GM18526 (cell line): Measurements from ENCODE around the gene ZBTB5.

ENCODE experiments used
- POLR2A ChIP-seq: IDR thresholded peaks from 3 replicates; pipeline ENCODE4 v1.6.1; 2011; ENCODE audit not compliant: insufficient read length; ENCODE audit errors: extremely low read depth

ZBTB5 gene

DNA sequence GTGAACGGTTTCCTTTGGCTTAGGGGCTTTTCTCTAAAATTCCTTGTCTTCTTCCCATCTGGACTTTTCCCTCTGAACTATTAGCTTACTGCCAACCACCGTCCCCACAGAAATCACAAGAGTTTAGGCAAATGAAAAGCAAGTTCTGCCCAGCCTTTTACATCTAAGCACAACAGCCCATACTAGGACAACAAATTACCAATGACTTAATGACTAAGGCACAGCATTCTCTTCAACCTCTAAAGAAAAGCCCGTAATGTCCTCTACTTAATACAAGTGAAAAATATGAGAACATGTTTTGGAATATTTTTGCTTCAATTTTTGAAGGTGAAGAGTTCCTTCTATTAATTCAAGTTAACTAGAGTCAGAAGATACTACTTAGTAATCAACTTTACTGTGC is 1.2 kb downstream of the ZBTB5 start:
- TF ChIP-seq POLR2A: no peak

DNA sequence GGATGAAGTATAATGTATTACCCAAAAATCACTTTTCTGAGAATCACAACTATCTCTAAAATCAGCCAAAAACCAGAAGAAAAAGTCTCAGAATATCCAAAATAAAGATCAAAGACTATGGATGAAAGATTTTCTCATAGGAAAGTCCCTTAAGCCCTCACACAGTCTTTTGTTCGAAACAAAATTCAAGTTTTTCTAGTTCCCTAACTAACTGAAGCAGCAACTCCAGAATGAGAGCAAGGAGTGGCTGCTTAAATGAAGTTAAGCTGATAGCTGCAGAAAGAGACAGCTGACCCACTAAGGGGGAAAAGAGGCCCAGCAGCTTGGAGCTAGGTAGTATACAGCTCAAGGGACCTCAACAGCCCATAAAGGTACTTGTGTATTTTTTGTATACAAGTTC is 8.4 kb downstream of the ZBTB5 start:
- no peak for TF ChIP-seq POLR2A

DNA sequence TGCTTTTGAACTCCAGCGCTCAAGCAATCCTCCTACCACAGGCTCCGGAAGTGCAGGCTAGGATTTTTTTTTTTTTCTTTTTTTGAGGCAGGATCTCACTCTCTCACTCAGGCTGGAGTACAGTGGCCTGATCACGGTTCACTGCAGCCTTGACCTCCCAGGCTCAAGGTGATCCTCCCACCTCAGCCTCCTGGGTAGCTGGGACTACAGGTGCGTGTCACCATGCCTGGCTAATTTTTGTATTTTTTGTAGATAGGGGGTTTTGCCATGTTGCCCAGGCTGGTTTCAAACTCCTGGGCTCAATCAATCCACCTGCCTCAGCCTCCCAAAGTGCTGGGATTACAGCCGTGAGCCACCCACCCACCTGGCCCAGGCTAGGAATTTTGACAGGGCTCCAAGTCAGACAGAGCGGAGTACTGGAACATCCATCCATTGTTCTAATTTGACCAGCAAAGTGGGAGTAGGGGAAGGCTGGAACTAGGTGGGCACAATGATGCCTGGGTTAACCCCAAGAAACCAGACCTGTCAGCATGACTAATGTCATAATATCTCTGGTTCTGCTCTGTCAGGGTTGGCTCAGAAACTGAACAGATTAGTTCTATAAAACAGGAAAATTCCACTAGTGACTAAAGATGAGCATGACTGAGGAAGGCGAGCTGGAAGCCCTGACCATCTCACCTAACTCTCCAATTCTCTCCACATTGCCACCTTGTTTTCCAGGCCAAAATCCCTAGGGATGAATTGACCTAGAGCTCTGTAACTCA is 9.2 kb downstream of the ZBTB5 start:
- no peak for TF ChIP-seq POLR2A

DNA sequence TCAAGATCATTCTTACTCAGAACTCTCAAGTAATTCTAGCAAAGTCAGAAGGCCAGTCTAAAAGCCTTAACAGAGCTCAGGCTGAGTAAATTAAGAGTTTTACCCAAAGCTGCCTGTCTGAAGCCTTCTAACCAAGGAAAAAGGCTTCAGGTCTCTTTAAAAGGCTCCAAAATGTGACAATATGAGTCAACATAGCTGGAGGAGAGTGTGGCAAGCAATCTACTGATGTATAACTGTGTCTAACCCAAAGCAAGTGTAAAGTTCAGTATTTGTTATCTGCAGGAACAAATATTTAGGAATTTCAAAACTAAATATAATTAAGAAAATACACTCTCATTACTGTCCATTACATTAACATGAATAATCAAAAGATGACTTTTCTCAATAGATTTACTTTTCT is 11.0 kb downstream of the ZBTB5 start:
- TF ChIP-seq POLR2A: no peak

DNA sequence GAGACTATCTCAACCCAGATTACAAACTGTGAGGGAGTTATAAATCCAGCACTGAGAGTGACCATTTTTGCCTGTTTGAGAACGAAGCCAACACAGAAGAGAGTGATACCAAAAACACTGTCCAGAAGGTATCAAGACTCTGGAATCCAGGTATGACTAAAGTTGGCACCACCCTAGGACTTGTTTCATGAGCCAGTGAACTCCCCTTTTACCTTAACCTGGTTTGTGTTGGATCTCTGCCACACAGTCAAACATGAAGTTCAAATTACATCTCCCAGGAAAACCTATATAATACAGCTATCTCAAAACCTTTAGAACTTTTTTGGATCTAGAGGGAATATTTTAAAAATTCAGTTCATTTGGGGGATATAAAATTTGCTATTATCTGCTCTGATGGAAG is 11.4 kb downstream of the ZBTB5 start:
- no peak for TF ChIP-seq POLR2A

DNA sequence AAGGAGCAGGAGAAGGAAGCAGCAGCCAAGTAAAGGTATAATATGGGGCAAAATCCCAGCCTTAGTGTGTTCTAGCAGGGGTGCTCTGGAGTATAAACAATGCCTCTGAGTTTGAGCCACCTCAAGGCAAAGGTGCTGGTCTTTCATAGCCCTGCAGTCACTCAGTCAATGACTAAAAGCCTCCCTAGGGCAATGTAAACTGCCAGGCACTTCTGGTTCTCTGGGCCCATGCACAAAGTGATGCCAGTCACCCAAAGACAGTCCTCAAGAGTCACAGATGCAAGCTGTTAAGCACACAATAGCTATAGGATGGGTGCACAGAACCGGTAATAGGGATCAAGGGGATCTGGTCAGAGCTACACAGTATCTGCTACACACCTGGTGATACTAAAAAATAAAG is 12.6 kb downstream of the ZBTB5 start:
- no peak for TF ChIP-seq POLR2A

DNA sequence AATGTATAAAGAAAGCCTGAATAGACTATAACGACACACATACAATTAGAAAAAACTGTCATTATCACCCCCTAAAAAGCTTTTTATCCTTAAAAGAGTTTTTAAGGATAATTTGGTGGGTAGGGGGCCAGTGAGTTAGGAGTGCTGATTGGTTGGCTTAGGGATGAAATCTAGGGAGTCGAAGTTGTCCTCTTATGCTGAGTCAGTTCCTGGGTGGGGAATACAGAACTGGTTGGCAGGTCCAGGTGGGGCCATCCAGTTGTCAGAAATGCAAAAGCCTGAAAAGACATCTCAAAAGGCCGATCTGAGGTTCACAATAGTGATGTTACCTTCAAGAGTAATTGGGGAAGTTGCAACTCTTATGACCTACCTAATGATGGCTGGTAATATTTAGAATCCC is 13.6 kb downstream of the ZBTB5 start:
- no peak for TF ChIP-seq POLR2A

DNA sequence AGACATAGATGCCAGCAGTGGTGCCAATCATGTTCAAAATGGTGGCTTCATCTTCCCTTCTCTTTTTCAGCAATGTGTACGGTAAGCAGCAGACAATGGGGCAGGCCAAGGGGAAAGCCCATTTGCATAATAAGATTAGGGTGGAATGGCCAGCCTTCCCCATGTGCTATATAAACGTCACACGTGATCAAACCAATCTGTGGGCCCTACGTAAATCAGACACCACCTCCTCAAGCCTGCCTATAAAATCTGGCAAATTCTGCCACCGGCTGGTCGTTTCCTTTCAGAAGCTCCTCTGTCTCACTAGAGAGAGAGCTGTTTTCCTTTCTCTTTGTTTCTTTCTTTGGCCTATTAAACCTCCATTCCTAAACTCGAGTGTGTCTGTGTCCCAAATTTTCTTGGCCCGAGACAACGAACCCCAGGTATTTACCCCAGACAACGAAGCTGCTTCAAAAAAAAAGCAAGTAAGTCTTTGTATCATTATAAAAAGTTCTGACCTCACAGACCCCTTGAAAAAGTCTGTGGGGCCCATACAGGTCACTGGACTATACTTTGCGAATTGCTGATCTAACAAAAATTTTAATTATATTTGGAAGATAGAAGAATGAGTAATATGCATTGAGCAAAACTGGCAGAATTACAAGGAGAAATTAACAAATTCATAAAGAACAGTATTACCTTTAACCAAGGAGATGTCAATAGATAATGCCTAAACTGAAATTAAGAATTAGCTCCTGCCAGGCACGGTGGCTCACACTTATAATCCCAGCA is 15.2 kb downstream of the ZBTB5 start:
- TF ChIP-seq POLR2A: no peak

DNA sequence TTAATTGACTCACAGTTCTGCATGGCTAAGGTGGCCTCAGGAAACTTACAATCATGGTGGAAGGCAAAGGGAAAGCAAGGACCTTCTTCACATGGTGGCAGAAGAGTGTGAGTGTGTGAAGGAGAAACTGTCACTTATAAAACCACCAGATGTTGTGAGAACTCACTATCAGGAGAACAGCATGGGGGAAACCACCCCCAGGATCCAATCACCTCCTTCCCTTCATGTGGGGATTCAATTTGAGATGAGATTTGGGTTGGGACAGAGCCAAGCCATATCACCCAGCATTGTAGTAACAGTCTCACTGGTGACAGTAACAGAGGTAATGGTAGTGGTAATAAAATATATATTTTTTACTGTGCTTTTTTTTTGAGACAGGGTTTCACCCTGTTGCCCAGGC is 18.1 kb downstream of the ZBTB5 start:
- TF ChIP-seq POLR2A: no peak

DNA sequence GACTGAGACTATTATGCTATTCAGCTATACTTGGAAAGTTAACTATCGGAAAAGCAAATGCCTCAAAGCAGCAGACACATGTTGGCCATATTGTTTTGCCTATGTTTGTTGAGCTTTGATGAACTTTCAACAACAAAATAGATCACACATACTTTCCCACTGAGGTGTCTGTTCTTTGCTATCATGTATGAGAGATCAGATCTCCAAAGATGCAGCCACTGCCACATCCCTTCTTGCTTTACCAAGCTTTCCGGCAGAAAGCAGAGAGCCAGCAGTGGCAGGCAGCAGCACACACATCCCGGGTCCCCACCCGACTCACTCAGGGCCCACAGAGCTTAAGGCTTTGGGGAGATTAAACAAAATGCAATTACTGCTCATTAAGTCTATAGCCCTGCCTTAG is 18.8 kb downstream of the ZBTB5 start:
- TF ChIP-seq POLR2A: no peak

DNA sequence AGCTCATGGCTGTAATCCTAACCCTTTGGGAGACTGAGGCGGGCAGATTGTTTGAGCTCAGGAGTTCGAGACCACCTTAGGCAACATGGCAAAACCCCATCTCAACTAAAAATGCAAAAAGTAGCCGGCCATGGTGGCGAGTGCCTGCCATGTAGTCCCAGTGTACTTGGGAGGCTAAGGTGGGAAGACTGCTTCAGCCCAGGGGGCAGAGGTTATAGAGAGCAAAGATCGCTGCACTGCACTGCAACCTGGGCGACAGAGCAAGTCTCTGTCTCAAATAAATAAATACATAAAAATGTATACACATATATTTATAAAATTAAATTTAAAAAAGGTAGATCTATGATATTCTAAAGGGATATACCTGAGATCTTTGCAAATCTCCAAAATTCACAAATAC is 19.4 kb downstream of the ZBTB5 start:
- no peak for TF ChIP-seq POLR2A

DNA sequence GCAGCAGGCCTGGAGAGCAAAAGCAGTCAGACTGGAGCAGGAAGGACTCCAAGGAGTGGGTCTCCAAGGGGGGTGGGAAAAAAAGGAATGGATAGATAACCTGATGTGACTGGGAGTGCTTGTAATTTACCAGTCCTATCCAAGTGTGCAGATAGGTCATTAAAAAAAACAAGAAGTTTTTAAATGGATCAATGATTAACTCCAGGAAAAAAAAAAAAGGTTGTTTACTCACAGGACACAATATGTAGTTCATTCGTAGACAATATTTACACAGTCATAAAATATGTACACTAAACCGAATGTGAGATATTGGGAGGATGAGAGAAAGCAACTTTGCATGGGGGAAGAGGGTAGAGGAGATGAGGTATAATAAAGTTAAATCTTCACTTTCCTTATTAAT is 20.4 kb downstream of the ZBTB5 start:
- no peak for TF ChIP-seq POLR2A

DNA sequence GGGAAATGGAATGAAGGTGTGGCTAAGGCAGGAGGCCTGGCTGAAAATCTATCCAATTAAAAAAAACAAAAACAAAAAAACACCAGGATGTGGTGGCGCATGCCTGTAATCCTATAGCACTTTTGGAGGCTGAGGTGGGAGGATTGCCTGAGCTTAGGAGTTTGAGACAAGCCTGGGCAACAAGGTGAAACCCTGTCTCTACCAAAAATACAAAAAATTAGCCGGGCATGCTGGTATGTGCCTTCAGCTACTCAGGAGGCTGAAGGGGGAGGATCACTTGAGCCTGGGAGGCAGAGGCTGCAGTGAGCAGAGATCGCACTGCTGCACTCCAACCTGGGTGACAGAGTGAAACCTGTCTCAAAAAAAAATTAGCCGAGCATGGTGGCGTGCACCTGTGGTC is 21.7 kb downstream of the ZBTB5 start:
- TF ChIP-seq POLR2A: no peak

DNA sequence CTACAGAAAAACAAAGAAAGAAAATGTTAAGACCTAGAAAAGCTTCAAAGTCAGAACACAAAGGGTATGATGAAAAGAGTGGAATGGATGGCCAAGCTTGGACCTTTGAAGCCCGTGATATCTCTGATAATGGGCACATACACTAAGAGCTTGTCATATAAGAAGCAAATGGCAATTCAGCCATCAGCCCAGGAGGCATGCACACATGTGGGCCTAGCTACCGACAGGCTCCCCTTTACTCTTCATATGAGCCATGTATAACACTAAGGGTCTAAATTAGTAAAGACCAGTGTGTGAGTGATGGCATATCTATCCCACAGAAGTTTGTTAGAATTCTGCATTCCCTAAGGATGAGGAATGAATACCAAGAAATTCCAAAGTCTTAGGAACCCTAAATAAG is 22.7 kb downstream of the ZBTB5 start:
- TF ChIP-seq POLR2A: no peak

DNA sequence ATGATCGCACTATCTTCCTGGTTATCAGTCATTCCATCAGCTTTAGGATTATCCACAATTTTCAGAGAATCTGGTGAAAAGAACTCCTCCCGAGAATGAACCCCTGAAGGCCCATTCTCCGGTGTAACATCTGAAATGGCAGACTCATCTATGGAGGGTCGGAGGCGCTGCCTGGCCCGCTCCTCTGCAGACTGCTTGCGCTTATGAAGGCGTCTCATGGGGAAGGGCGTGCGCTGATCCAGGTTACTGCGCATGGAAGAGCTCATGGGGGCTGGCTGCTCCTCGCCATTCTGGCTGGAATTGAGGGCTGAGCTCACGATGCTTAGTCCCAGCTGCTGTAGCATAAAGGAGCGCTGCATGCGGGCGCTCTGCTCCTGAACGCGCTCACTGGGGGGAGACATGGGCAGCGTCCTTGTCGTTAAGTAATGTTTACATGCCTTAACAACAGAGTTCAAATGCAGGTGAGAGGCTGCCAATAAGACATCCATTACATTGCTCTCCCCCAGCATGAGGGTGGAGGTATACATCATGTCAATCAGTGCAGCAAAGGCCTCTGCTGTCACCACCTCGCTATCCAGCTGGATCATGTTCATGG is 23.4 kb downstream of the ZBTB5 start:
- no peak for TF ChIP-seq POLR2A

DNA sequence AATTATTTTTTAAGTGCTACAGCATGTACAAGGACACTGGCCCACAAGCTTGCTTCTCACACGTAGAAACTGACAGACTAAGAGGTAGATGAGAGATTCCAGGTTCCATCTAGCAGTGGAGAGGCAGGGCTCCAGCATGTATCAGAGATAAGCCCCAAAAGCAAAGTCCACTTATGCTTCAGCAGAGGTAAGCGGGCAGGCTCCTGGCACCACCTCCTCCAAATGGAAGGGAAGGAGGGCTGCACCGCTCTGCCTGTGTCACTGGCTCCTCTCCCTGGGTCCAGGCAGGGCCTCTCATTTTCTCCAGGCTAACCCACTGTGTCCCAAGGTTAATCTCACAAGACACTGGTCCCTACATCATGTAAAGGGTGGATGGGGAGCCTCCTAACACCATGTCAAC is 26.9 kb downstream of the ZBTB5 start:
- TF ChIP-seq POLR2A: no peak
